CD8-positive, alpha-beta memory T cell (primary cell): ENCODE results near the gene ZNF599. TPM values are rescaled to one million over a fixed set of nuclear protein-coding genes. Genes with fewer than 3 reads are reported as not detected.
A peak's percentile ranks its signal among the peaks of the same experiment; 100 is the strongest.

ENCODE experiments used
- CTCF ChIA-PET: fragments of 350-600 bp; sonication (Branson Sonifier 250); formaldehyde crosslinking; loops from one replicate; lab custom pipeline; 2021; ENCODE audit warnings: antibody characterized with exemption; lab: Charles Lee
- POLR2A ChIA-PET: fragments of 350-600 bp; sonication (Branson Sonifier 250); formaldehyde crosslinking; loops from one replicate; lab custom pipeline; 2021; ENCODE audit warnings: antibody characterized with exemption; lab: Charles Lee
- DNase-seq, 5 donors: peaks; one replicate each; pipeline versions ENCODE4 v3.0.0 to v3.0.0-alpha.2; 2020 to 2022; ENCODE audit warnings: mixed read lengths in 1 of 5
- H3K27ac ChIP-seq: one replicate; pipeline ENCODE4 v1.7.0; 2013; ENCODE audit warnings: low read depth, mild to moderate bottlenecking, low read length, moderate library complexity
- H3K27me3 ChIP-seq: 2 replicates; pipeline ENCODE4 v1.7.0; 2013; ENCODE audit warnings: low read length, mild to moderate bottlenecking; ENCODE audit not compliant: insufficient read depth, poor library complexity, severe bottlenecking
- H3K36me3 ChIP-seq: 2 replicates; pipeline ENCODE4 v1.7.0; 2013; ENCODE audit warnings: mild to moderate bottlenecking, low read length, moderate library complexity; ENCODE audit not compliant: insufficient read depth
- H3K4me1 ChIP-seq: 2 replicates; pipeline ENCODE4 v1.7.0; 2013; ENCODE audit warnings: mild to moderate bottlenecking, low read length, moderate library complexity; ENCODE audit not compliant: insufficient read depth
- H3K4me3 ChIP-seq: 2 replicates; pipeline ENCODE4 v1.7.0; 2013; ENCODE audit warnings: mild to moderate bottlenecking, low read length
- H3K9me3 ChIP-seq: 2 replicates; pipeline ENCODE4 v1.7.0; 2013; ENCODE audit warnings: mild to moderate bottlenecking, low read length
- H3K27ac Mint-ChIP-seq, 8 donors: one replicate each; pipeline ENCODE4 v1.8.0; 2020 to 2021; ENCODE audit warnings: mixed read lengths in 8 of 8, mild to moderate bottlenecking in 6 of 8, inconsistent platforms in 3 of 8, moderate library complexity in 3 of 8
- H3K27me3 Mint-ChIP-seq, 2 donors: one replicate each; pipeline ENCODE4 v1.8.0; 2020 to 2021; ENCODE audit warnings: mixed read lengths in 2 of 2, mild to moderate bottlenecking in 1 of 2, moderate library complexity in 1 of 2
- H3K36me3 Mint-ChIP-seq, 3 donors: one replicate each; pipeline ENCODE4 v1.8.0; 2020 to 2021; ENCODE audit warnings: mixed read lengths in 3 of 3, inconsistent platforms in 1 of 3, mild to moderate bottlenecking in 1 of 3
- H3K4me1 Mint-ChIP-seq, 3 donors: one replicate each; pipeline ENCODE4 v1.8.0; 2020 to 2021; ENCODE audit warnings: mixed read lengths in 3 of 3, inconsistent platforms in 1 of 3, mild to moderate bottlenecking in 1 of 3
- H3K4me3 Mint-ChIP-seq, 7 donors: one replicate each; pipeline ENCODE4 v1.8.0; 2020 to 2021; ENCODE audit warnings: mixed read lengths in 7 of 7, mild to moderate bottlenecking in 6 of 7, moderate library complexity in 4 of 7, inconsistent platforms in 2 of 7
- H3K9me3 Mint-ChIP-seq, 5 donors: one replicate each; pipeline ENCODE4 v1.8.0; 2020 to 2022; ENCODE audit warnings: mixed read lengths in 5 of 5, mild to moderate bottlenecking in 3 of 5, moderate library complexity in 2 of 5, inconsistent platforms in 1 of 5
- polyA plus RNA-seq: library from polyadenylated mRNA; unstranded; fragments of 300-500 nt; fragmentation: Illumina TruSeq; gene quantifications from one replicate; pipeline ENCODE4 v1.2.3, GENCODE V29; 2021
- total RNA-seq, 2 experiments: library from RNA; stranded (reverse); gene quantifications; one replicate each; pipeline ENCODE4 v1.2.3, GENCODE V29; 2021

The ZNF599 gene
- total and polyA plus RNA-seq, 3 experiments from 2014 or later = 3.8 to 6.0 (median 4.6) TPM

GRCh38 chr19:34774857-34775256 lies 1.8 kb upstream of the ZNF599 start:
- CTCF ChIA-PET = no interaction called here
- H3K4me1 Mint-ChIP-seq = peaks cover 20% of the 10 kb centered on the region in 3 donors

GRCh38 chr19:34773555-34773864 lies 495 bp upstream of the ZNF599 start:
- Mint-ChIP-seq H3K27ac (peak overlapping the region in 2 of 8 donors; percentile 53 to 95), H3K4me3 (peak overlapping the region in 6 of 7 donors; percentile 95 to 99 (median 97)), H3K27me3 (peaks cover 4 to 25% of the 10 kb centered on the region in 2 donors), H3K9me3 (peaks cover 0 to 3% (median 0%) of the 10 kb centered on the region in 5 donors), H3K4me1 (peaks cover 20% of the 10 kb centered on the region in 3 donors), H3K36me3 (peaks cover 0 to 15% (median 0%) of the 10 kb centered on the region in 3 donors)
- ChIA-PET POLR2A (no interaction called here), CTCF (no interaction called here)
- no peak overlapping the region for H3K27ac ChIP-seq
- H3K36me3 ChIP-seq = no peaks in the 10 kb centered on the region
- H3K27me3 ChIP-seq = no peaks in the 10 kb centered on the region
- H3K4me3 ChIP-seq = peak overlapping the region; percentile 88
- no peaks in the 10 kb centered on the region for H3K9me3 ChIP-seq
- no peak for DNase-seq
- H3K4me1 ChIP-seq = peaks cover 8% of the 10 kb centered on the region

More at GRCh38 chr19:34774857-34775256, 1.8 kb upstream of the ZNF599 start:
- no peak overlapping the region for H3K27ac Mint-ChIP-seq
- Histone ChIP-seq H3K36me3 (no peaks in the 10 kb centered on the region), H3K27ac (no peak overlapping the region), H3K9me3 (no peaks in the 10 kb centered on the region), H3K4me1 (peaks cover 8% of the 10 kb centered on the region), H3K27me3 (no peaks in the 10 kb centered on the region), H3K4me3 (no peak overlapping the region)
- peaks cover 4 to 25% of the 10 kb centered on the region in 2 donors for H3K27me3 Mint-ChIP-seq
- POLR2A ChIA-PET = no interaction called here
- DNase-seq = no peak
- H3K36me3 Mint-ChIP-seq = peaks cover 0 to 5% (median 0%) of the 10 kb centered on the region in 3 donors
- H3K4me3 Mint-ChIP-seq = peak overlapping the region in 2 of 7 donors; percentile 23 to 77
- peaks cover 0 to 5% (median 3%) of the 10 kb centered on the region in 5 donors for H3K9me3 Mint-ChIP-seq

- CTCF ChIA-PET = interaction anchor here (0.5 kb wide), 1 partner anchor 12 kb away, joined by 3 read pairs; no protein-coding TSS in a partner anchor
- Mint-ChIP-seq H3K27me3 (no peaks in the 10 kb centered on the region), H3K4me3 (peak overlapping the region in 1 of 7 donors; percentile 40), H3K4me1 (peaks cover 15 to 16% (median 15%) of the 10 kb centered on the region in 3 donors), H3K36me3 (peaks cover 35 to 66% (median 41%) of the 10 kb centered on the region in 3 donors), H3K9me3 (peaks cover 11 to 24% (median 19%) of the 10 kb centered on the region in 5 donors), H3K27ac (no peak overlapping the region)
- Histone ChIP-seq H3K4me1 (peaks cover 8% of the 10 kb centered on the region), H3K9me3 (no peaks in the 10 kb centered on the region), H3K36me3 (peaks cover 14% of the 10 kb centered on the region), H3K4me3 (no peak overlapping the region), H3K27ac (no peak overlapping the region), H3K27me3 (no peaks in the 10 kb centered on the region)
- no peak for DNase-seq
- POLR2A ChIA-PET = no interaction called here
These were observed 5.1 kb downstream of the ZNF599 start for GRCh38 chr19:34767951-34768350.

GRCh38 chr19:34766386-34766785 lies 6.6 kb downstream of the ZNF599 start:
- no peaks in the 10 kb centered on the region for H3K27me3 Mint-ChIP-seq
- CTCF ChIA-PET = no interaction called here
- no peak overlapping the region for H3K27ac Mint-ChIP-seq
- Histone ChIP-seq H3K4me3 (no peak overlapping the region), H3K9me3 (peaks cover 6% of the 10 kb centered on the region), H3K4me1 (no peaks in the 10 kb centered on the region), H3K36me3 (peaks cover 14% of the 10 kb centered on the region), H3K27ac (no peak overlapping the region), H3K27me3 (no peaks in the 10 kb centered on the region)
- H3K9me3 Mint-ChIP-seq = peaks cover 21 to 38% (median 34%) of the 10 kb centered on the region in 5 donors
- peaks cover 43 to 78% (median 57%) of the 10 kb centered on the region in 3 donors for H3K36me3 Mint-ChIP-seq
- no peak for DNase-seq
- POLR2A ChIA-PET = no interaction called here
- H3K4me3 Mint-ChIP-seq = no peak overlapping the region
- H3K4me1 Mint-ChIP-seq = peaks cover 2 to 3% (median 2%) of the 10 kb centered on the region in 3 donors

GRCh38 chr19:34759218-34759917 lies 13.6 kb downstream of the ZNF599 start:
- H3K36me3 ChIP-seq = peaks cover 4% of the 10 kb centered on the region
- no peaks in the 10 kb centered on the region for H3K27me3 ChIP-seq
- no peaks in the 10 kb centered on the region for H3K4me1 Mint-ChIP-seq
- H3K4me3 Mint-ChIP-seq = no peak overlapping the region
- H3K4me3 ChIP-seq = no peak overlapping the region
- H3K27ac Mint-ChIP-seq = no peak overlapping the region
- H3K27me3 Mint-ChIP-seq = no peaks in the 10 kb centered on the region
- H3K4me1 ChIP-seq = no peaks in the 10 kb centered on the region
- H3K9me3 ChIP-seq = peaks cover 49% of the 10 kb centered on the region
- no peak overlapping the region for H3K27ac ChIP-seq
- H3K36me3 Mint-ChIP-seq = peaks cover 29 to 85% (median 64%) of the 10 kb centered on the region in 3 donors
- ChIA-PET POLR2A (no interaction called here), CTCF (no interaction called here)
- H3K9me3 Mint-ChIP-seq = peaks cover 59 to 95% (median 90%) of the 10 kb centered on the region in 5 donors
- DNase-seq = no peak

GRCh38 chr19:34757441-34757840 lies 15.6 kb downstream of the ZNF599 start:
- H3K27ac Mint-ChIP-seq = no peak overlapping the region
- Histone ChIP-seq H3K27me3 (no peaks in the 10 kb centered on the region), H3K4me3 (no peak overlapping the region), H3K4me1 (no peaks in the 10 kb centered on the region), H3K36me3 (no peaks in the 10 kb centered on the region), H3K9me3 (peaks cover 59% of the 10 kb centered on the region), H3K27ac (no peak overlapping the region)
- POLR2A ChIA-PET = no interaction called here
- peaks cover 24 to 82% (median 55%) of the 10 kb centered on the region in 3 donors for H3K36me3 Mint-ChIP-seq
- DNase-seq = no peak
- H3K27me3 Mint-ChIP-seq = peaks cover 0 to 2% of the 10 kb centered on the region in 2 donors
- H3K4me1 Mint-ChIP-seq = no peaks in the 10 kb centered on the region
- CTCF ChIA-PET = no interaction called here
- H3K9me3 Mint-ChIP-seq = peaks cover 62 to 97% (median 86%) of the 10 kb centered on the region in 5 donors
- no peak overlapping the region for H3K4me3 Mint-ChIP-seq

GRCh38 chr19:34744896-34745690 lies 27.9 kb downstream of the ZNF599 start:
- CTCF ChIA-PET = no interaction called here
- H3K9me3 ChIP-seq = peaks cover 37% of the 10 kb centered on the region
- no peak overlapping the region for H3K27ac ChIP-seq

More at GRCh38 chr19:34744896-34745690, 27.9 kb downstream of the ZNF599 start:
- Histone ChIP-seq H3K4me1 (no peaks in the 10 kb centered on the region), H3K4me3 (no peak overlapping the region), H3K27me3 (no peaks in the 10 kb centered on the region), H3K36me3 (peaks cover 3% of the 10 kb centered on the region)
- H3K27ac Mint-ChIP-seq = no peak overlapping the region
- peaks cover 51 to 94% (median 83%) of the 10 kb centered on the region in 5 donors for H3K9me3 Mint-ChIP-seq
- no peaks in the 10 kb centered on the region for H3K4me1 Mint-ChIP-seq
- POLR2A ChIA-PET = no interaction called here
- H3K4me3 Mint-ChIP-seq = no peak overlapping the region
- H3K27me3 Mint-ChIP-seq = no peaks in the 10 kb centered on the region
- no peak for DNase-seq
- H3K36me3 Mint-ChIP-seq = peaks cover 24 to 76% (median 35%) of the 10 kb centered on the region in 3 donors
